Inflammatory macrophage treated with lipopolysaccharide for 1 hour (primary cell): ENCODE results near the gene DMXL1.

Source experiments
- DNase-seq, 2 donors: peaks; one replicate each; pipeline ENCODE4 v3.0.0-alpha.2; 2020 to 2022

DMXL1 gene

DNA sequence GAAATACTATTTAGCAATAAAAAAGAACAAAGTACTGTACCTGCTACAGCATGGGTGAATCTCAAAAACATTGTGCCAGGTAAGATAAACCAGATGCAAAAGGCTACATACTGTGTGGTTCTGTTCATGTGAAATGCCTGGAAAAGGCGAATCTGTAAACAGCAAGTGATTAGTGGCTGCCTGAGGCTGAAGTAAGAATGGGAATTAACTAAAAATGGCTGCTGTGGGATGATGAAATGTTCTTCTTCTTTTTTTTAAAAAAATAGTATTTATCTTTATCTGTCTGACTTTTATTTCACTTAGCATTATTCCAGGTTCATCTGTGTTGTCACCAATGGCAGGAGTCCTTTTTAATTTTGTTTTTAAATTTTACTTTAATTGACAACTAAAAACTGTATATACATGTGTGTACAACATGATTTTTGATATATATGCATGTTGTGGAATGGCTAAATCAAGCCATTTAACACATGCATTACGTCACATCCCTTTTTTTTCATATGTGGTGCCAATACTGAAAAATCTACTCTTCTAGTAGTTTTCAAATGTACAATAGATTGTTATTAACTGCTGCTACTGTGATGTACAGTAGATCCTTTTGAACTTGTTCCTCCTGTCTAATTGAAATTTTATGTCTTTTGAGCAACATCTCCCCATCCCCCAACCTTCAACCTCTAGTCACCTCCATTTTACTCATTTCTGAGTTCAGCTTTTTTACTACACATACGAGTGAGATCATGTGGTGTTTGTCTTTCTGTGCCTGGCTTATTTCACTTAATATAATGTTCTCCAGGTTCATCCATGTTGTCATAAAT, 222.0 kb downstream of the DMXL1 start:
- peak; percentile 48 to 63 for DNase-seq

- DNase-seq, result no peak
Observed at GRCh38 chr5:119293516-119293829, 222.6 kb downstream of the DMXL1 start.
